GM19023 (cell line): Measurements from ENCODE around the gene KCNJ12.
"Not testable (repeated sequence)": the region's sequence is repeated elsewhere in the genome, so short reads cannot be mapped to it uniquely, and the experiment has no call there.

ENCODE experiments used
- ATAC-seq: cut with Tn5 transposase; IDR thresholded peaks from one replicate; pipeline ENCODE4 v1.9.1; 2021; ENCODE audit warnings: mild to moderate bottlenecking, moderate library complexity; ENCODE audit not compliant: unreplicated experiment

KCNJ12 gene

DNA sequence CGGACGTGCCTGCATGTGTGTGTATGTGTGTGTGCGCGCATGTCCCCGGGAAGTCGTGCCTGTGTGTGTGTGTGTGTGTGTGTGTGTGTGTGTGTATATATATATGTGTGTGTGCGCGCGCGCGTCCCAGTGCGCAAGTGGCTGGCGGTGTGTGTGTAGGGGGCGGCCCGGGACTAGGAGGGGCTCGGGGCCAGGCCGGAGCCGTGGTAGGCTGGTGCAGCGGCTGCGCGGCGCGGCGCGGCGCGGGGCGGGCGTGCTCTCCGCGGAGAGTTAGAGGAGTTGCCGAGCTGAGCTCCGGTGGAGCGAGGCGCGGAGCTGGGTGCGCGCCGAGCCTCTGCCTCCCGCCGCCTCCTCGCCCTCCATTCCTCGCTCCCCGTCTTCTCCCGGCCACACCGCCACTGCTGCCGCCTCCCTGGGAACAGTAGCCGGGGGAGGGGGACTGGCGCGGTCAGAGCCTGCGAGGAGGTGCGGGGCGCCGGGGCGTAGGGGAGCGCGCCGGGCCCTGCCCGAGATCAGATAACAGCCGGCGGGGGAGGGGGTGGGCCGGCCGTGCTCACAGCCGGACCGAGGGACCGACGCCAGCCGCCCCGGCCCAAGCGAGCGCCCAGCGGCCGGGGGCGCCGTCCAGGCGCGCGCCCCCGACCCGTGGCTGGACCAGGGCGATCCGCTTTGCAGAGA lies at the start of gene KCNJ12:
Gene KCNJ12 (plus strand): TSS at position 277 of the 678 bp plus-strand sequence. CDS start 38,986 bp downstream, outside the sequence.
- no peak for ATAC-seq

DNA sequence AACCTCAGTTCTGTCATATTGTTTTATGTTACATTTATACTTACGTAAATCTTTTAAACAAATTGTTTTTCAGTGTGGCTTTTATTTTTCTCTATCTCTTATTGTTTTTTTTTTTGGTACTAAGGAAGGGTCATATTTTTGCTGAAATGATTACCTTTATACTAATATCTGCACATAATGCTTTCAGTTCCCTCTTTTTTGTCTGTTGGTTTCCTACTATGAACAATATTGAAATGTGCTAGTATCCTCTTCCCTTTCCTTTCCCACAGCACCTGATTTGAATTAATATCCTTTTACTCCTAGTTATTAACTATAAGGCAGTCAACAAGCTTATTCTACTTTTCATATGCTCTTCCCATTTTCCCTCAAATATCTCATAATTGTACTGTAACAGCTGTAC lies 48.2 kb upstream of the KCNJ12 start:
- not testable (repeated sequence) for ATAC-seq

DNA sequence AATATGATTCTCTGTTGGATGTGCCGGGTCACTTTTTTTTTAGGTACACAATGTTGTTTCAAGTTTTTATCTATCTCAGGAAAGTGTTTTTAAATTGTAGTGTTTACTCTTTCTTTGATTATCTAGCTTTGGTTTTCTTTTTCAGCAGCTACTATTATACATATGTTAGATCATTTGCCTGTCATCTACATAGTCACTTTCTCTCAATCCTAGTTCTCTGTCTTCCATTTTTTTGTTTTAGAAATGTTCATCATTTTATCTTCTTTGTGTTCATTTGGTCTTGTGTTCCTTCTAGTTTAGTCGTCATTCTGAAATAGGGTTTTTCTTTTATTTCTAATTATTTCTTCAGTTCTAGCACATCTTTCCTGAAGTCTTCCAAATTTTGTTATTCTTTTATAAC lies 47.4 kb upstream of the KCNJ12 start:
- not testable (repeated sequence) for ATAC-seq

DNA sequence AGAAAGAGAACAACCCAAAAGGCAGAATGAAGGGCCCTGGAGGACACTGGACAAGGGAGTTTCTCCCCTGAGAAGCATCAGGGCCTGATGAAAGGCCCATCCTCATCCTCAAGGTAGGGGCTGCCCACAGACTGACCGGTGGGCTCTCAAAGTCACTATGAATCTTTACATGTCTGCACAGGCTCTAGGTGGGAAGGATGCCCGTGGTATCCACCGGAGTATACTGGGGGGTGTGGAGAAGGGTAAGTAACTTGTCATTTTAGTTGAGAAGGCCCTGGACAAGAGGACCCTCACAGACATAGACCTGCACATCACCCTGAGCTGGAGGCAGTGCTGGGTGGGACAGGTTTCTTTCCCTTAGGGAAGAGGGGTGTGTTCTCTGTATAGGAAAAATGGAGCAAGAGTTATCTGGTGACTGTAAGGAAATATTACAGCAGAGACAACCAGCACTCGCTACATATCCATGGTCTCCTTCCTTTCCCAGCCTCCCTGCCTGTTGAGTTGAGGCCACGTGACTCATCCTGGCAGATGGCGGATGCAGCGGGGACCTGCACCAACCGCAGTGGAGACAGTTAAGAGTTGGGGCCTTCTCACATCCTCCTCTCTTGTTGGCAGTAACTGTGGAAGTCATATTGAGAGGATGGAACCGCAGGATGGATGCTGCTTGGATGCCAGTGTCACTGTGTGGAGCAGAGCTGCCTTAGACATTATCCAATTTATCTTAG lies 45.6 kb upstream of the KCNJ12 start:
- ATAC-seq = no peak

DNA sequence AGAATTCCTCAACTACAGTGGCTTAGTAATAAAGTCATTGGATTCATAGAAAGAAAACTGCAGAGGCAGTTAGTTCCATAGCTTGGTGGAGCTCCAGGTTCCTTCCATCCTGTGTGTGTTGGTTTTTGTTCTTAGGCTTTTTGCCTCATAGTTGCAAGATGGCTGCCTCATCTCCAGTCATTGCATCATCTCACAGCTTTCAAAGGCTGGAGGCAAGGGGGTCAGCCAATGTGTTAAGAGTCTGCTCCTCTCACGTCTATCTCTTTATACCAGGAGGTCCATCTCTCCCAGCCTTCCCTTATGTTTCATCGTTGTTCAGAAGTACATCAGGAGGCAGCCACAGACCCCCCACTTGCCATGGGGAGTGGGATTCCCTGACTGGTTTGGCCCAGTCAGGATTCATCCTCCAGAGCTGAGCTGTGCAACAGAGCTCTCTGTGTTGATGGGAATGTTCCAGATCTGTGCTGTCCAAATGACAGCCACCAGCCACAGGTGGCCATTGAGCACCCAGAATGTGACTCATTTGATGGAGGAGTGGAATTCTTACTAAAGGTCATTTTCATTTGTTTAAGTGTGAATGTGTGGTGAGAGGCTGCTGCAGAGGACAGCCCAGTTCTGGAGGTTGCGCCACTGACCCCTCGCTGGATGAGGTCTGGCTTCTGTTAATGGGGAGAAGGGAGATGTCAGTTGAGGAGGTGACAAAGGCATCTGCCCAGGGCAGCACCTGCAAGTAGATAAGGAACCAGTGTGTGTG lies 39.4 kb upstream of the KCNJ12 start:
- not testable (repeated sequence) for ATAC-seq

DNA sequence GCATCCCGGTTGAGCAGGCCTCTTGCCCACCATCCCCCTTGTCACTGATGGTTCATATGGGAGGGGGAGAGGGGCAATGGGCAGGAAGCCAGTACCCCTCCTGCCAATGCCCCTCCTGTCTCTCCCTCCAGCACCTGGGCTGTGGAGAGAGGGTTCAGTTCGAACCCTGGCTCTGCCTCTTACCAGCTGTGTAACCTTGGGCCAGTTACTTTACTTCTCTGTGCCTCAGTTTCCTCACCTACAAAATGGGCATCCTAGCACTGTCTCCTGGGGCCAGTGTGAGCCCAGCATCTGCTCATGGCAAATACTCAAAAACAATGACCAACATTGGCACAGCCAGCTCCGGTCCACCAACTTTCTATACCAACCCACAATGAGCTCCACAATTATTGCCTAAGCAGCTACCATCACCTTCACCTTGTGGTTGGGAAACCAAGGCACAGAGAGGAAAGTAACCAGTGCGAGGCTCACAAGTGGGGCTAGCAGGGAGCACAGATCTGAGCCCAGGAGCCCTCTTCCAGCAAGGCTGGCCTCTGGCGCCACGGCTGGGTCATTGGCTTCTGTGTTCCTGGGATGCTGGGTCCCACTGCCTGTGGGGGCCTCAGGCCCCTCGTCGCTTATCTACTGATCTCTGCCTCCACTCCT lies 38.1 kb upstream of the KCNJ12 start:
- ATAC-seq = not testable (repeated sequence)

DNA sequence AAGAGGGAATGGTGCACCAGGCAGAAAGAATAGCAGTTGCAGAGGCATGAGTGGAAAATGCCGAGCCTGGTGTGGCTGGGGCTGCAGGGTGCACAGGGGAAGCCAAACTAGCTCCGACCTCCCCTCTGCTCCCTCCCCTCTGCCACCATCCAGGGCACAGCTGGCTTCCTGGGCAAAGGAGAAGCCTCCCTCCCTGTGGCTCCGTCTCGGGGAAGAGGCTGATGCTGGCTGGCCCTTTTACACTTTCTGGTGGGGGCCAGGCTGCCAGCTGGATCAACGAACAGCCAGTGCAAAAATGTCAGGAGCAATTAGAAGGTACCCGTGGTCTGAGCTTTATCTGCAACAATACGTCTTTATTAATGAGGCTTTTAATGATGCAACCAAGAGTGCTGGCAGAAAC lies 37.1 kb upstream of the KCNJ12 start:
- no peak for ATAC-seq

- not testable (repeated sequence) for ATAC-seq
These were observed 36.6 kb upstream of the KCNJ12 start for GRCh38 chr17:21339571-21339970.

DNA sequence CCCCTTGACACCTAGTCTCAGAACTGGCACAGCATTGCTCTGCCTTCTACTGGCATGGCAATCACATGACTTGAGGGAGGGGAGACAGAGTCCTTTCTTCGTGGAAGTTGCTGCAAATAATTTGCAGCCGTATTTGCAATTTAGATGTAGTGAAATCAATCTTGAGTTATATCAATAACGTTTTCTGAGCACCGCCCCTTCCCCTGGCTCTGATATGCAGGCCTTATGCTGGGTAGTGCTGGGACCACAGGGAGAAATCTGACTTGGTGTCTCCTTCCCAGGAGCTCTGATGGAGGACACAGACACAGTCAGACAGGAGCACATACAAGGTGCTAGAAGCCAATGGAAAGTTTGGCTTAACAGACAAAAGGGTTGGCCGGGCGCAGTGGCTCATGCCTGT lies 35.8 kb upstream of the KCNJ12 start:
- ATAC-seq = not testable (repeated sequence)

DNA sequence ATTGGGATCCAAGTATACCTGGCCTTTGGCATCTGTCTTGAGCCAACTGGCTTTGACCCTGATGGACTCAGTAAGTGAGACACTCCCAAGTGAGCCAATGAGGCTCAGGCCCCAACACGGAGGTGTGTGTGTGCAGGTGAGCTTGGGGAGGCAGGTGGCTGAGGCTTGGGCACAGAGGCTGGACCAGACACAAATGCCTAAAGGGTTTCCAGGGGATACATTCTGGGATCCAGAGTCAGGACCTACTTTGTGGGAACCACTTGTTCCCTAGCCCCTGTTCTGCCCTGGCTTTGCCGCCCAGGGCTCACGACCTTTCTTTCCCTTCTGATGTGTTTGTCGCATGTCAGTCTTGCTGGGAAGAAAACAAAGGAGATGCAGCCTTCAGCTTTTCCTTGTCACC lies 34.9 kb upstream of the KCNJ12 start:
- not testable (repeated sequence) for ATAC-seq

DNA sequence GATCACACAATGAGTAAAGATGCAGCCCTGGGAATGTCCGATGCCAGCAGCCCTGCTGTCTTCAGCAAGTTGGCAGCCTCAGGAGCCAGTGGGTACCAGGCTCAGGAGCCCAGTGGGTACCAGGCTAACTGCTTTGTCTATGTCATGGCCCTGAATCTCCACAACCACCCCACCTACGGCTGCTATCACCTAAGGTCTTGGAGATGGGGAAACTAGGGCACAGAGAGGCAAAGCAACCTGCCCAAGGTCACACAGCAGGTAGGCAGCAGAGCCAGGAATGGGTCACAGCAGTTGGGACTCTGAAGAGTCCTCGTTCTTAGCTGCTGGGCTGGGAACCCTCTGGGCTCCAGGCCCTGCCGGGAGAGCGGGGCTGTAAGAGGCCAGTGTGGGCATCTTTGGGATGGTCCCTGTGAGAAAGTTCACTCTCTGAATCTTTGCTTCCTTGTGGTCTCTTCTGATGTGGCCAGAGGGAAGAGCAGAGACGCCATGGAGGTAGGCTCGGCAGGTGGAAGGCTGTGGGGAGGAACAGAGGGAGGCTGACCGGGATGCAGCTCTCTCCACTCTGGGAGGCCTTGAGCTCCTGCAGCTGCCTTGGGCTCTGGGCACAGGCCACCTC lies 34.1 kb upstream of the KCNJ12 start:
- not testable (repeated sequence) for ATAC-seq

GRCh38 chr17:21343061-21343949 lies 32.9 kb upstream of the KCNJ12 start:
- not testable (repeated sequence) for ATAC-seq

- ATAC-seq = not testable (repeated sequence)
These were observed 31.4 kb upstream of the KCNJ12 start for GRCh38 chr17:21344801-21345200.

DNA sequence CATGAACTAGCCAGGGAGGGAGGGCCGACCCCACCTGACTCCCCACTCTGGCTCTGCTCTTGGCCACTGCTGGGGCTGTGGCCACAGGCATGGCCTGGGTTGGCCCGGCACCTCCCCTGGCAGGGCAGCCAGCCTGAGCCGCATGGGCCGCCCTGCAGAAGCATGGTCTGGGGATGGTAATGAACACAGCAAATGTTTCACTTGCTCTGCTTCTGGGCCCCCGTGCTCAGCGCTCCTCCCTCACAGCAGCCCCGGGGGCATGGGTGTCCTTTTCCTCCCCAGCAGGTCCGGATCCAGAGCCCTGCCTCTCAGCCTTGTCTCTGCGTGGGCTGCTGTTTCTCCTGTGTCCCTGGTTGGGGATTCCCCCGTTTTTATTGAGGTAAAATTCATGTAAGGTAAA lies 30.9 kb upstream of the KCNJ12 start:
- ATAC-seq = no peak

DNA sequence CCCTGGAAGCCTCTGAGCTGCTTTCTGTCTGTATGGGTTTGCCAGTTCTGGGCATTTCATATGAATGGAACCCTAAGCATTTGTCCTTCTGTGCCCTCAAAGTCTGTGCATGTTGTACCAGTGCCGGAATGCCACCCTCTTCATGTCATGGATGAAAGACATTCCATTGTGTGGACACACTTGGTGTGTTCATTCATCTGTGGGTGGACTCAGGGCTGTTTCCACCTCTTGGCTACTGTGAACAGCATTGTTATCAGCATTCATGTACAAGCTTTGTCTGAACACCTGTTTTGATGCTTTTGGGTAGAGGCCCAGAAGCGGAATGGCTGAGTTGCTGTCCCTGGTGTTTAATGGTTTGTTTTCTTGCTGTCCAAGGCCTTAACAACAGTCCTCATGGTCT lies 30.1 kb upstream of the KCNJ12 start:
- ATAC-seq = not testable (repeated sequence)

- ATAC-seq = not testable (repeated sequence)
These were observed 29.4 kb upstream of the KCNJ12 start for GRCh38 chr17:21346651-21347250.

- not testable (repeated sequence) for ATAC-seq
These were observed 28.5 kb upstream of the KCNJ12 start for GRCh38 chr17:21347660-21348059.

DNA sequence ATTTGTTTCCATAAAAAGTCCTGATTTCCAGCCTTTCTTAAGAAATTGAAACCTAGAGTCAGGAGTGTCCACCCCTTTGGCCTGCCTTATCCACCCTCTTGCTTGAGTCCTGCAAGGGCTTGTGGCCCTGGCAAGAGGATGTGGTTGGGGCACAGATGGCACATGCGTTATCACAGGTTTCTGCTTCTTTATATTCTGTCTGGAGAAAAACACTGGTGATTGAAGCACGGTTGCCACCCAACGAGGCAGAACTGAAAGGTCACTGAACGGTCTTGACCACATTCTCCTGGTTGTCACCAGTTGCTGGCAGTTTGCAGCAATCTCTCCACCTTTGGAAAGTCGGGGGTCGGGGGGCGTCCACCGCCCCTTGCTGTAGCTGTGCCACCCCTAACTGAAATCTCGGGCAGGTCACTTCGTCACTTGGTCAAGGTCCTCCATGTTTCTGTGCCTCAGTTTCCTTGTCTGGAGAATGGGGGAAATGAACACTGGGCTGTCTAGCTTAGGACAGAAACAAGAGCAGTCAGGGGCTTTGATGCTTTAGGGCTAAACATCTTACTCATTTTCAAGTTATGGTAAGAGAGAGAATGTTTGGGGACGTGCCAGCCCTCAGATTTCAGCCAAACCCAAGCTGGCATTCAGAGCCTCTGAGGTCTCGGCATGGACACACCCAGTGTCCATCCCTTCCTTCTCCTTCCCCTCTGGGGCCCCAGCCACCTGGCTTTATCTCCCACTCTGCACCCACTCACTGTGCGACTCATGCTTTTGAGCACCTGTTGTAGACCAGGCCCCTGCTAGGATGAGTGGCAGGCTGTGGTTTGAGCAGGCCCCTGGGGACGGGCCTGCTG lies 27.9 kb upstream of the KCNJ12 start:
- peak; percentile 63 for ATAC-seq
